Endothelial cell of umbilical vein (primary cell): Measurements from ENCODE around the gene LMTK2. TPM values are rescaled to one million over a fixed set of nuclear protein-coding genes. Genes with fewer than 3 reads are reported as not detected.

Source experiments
- BruUV-seq: library from RNA; stranded (reverse); fragments of 400-500 nt; replicated peaks from 2 replicates; lab custom pipeline; 2021; lab: Mats Ljungman, UMichigan
- CTCF ChIA-PET: fragments of 300-600, 350-600 bp; sonication (Branson Sonifier 250); formaldehyde crosslinking; loops from one replicate; lab custom pipeline; 2021; ENCODE audit warnings: antibody characterized with exemption, inconsistent platforms; lab: Charles Lee
- POLR2A ChIA-PET: fragments of 300-600, 350-600 bp; sonication (Branson Sonifier 250); formaldehyde crosslinking; loops from one replicate; lab custom pipeline; 2021; ENCODE audit warnings: antibody characterized with exemption, inconsistent platforms; lab: Charles Lee
- DNase-seq: peaks from one replicate; pipeline ENCODE4 v3.0.0-alpha.2; 2011; ENCODE audit warnings: low read depth, low spot score
- FAIRE-seq: peaks from 2 replicates; lab custom pipeline; 2011; peaks lifted over from hg19 to GRCh38; lab: Jason Lieb, UNC
- H2AFZ ChIP-seq: 2 replicates; pipeline ENCODE4 v1.6.0; 2012; ENCODE audit warnings: low read depth, low read length, control low read depth, inconsistent platforms
- H3K27ac ChIP-seq: 2 replicates; pipeline ENCODE4 v1.5.1; 2011; ENCODE audit warnings: low read depth, mild to moderate bottlenecking, control low read depth, low read length, moderate library complexity; ENCODE audit not compliant: insufficient read depth
- H3K27me3 ChIP-seq, 2 experiments: 2 replicates each; pipeline versions ENCODE4 v1.6.0 to v1.6.1; 2011; ENCODE audit warnings: low read length in 2 of 2, mixed read lengths in 1 of 2; ENCODE audit not compliant: control insufficient read depth in 2 of 2, insufficient read depth in 2 of 2
- H3K36me3 ChIP-seq, 2 experiments: 2 replicates in 1 of 2; 3 replicates in 1 of 2; pipeline ENCODE4 v1.5.1; 2011; ENCODE audit warnings: low read length in 2 of 2, mild to moderate bottlenecking in 1 of 2, moderate library complexity in 1 of 2; ENCODE audit not compliant: control insufficient read depth in 2 of 2, insufficient read depth in 2 of 2; ENCODE audit errors: extremely low read depth in 1 of 2
- H3K4me1 ChIP-seq: 3 replicates; pipeline ENCODE4 v1.5.1; 2011; ENCODE audit warnings: mild to moderate bottlenecking, low read length; ENCODE audit not compliant: control insufficient read depth, insufficient read depth; ENCODE audit errors: extremely low read depth
- H3K4me2 ChIP-seq: 2 replicates; pipeline ENCODE4 v1.6.1; 2011; ENCODE audit warnings: low read length, control low read depth, mixed read lengths; ENCODE audit not compliant: insufficient read depth
- H3K4me3 ChIP-seq, 3 experiments: fragments of 200-600 bp in 1 of 3; sonication (generic), shearing (Covaris generic) in 1 of 3; replicated peaks in 1 of 3; 2 replicates each; pipeline ENCODE4 v1.5.1; 2011 to 2016; ENCODE audit warnings: control low read depth in 3 of 3, low read length in 3 of 3, mild to moderate bottlenecking in 2 of 3, inconsistent platforms in 1 of 3, low read depth in 1 of 3, moderate library complexity in 1 of 3; ENCODE audit not compliant: insufficient read depth in 1 of 3
- H3K79me2 ChIP-seq: 2 replicates; pipeline ENCODE4 v1.6.0; 2012; ENCODE audit warnings: low read length, inconsistent platforms; ENCODE audit not compliant: control insufficient read depth, insufficient read depth
- H3K9ac ChIP-seq: replicated peaks from 2 replicates; pipeline ENCODE3; 2011; ENCODE audit warnings: low read length, control low read depth; ENCODE audit not compliant: insufficient read depth; ENCODE audit errors: extremely low read depth
- H3K9me1 ChIP-seq: replicated peaks from 3 replicates; pipeline ENCODE4 v1.6.0; 2011; ENCODE audit warnings: mild to moderate bottlenecking, low read length; ENCODE audit not compliant: control insufficient read depth, insufficient read depth; ENCODE audit errors: extremely low read depth
- H3K9me3 ChIP-seq: replicated peaks from 2 replicates; pipeline ENCODE4 v1.5.1; 2012; ENCODE audit warnings: low read length, inconsistent platforms; ENCODE audit not compliant: control insufficient read depth, insufficient read depth
- H4K20me1 ChIP-seq: replicated peaks from 2 replicates; pipeline ENCODE3; 2011; ENCODE audit warnings: mild to moderate bottlenecking, low read length; ENCODE audit not compliant: control insufficient read depth, insufficient read depth; ENCODE audit errors: extremely low read depth
- FOS ChIP-seq: IDR thresholded peaks from 2 replicates; pipeline ENCODE4 v1.6.1; 2011; ENCODE audit warnings: mild to moderate bottlenecking, low read length, moderate library complexity, borderline replicate concordance; ENCODE audit not compliant: insufficient read depth
- GATA2 ChIP-seq: IDR thresholded peaks from 2 replicates; pipeline ENCODE4 v1.7.0; 2011; ENCODE audit warnings: low read depth, mild to moderate bottlenecking, moderate library complexity, mixed read lengths, low read length; ENCODE audit not compliant: insufficient read length, insufficient read depth
- JUN ChIP-seq: IDR thresholded peaks from 2 replicates; pipeline ENCODE4 v1.6.1; 2011; ENCODE audit warnings: borderline replicate concordance, low read depth; ENCODE audit not compliant: insufficient read length, insufficient read depth
- MAX ChIP-seq: IDR thresholded peaks from 2 replicates; pipeline ENCODE4 v1.6.1; 2011; ENCODE audit not compliant: insufficient read depth, insufficient read length
- MYC ChIP-seq: IDR thresholded peaks from one replicate; pipeline ENCODE4 v1.6.1; 2011; ENCODE audit warnings: mild to moderate bottlenecking, low read depth, low read length
- POLR2A ChIP-seq: IDR thresholded peaks from 2 replicates; pipeline ENCODE4 v1.6.1; 2012; ENCODE audit warnings: low read depth, mild to moderate bottlenecking, control low read depth, low read length
- POLR2AphosphoS5 ChIP-seq: IDR thresholded peaks from 2 replicates; pipeline ENCODE4 v1.6.1; 2012; ENCODE audit warnings: low read depth, mild to moderate bottlenecking, control low read depth, low read length, moderate library complexity; ENCODE audit not compliant: insufficient read depth
- dilution Hi-C: fragments of 300-500 bp; cut with MboI; formaldehyde crosslinking; loops from one replicate; pipeline ENCODE4 v1.15.0; 2019; ENCODE audit warnings: low sequenced_read_pairs; ENCODE audit not compliant: extremely low pct_ligation_motif_present
- intact Hi-C: fragments of 100-400 bp; cut with micrococcal nuclease; formaldehyde crosslinking; loops from one replicate; pipeline ENCODE4 v1.10.0; 2022
- polyA plus RNA-seq, 4 experiments: library from polyadenylated mRNA; depleted of rRNA in 3 of 4; stranded (reverse) in 3 of 4; unstranded in 1 of 4; fragments of >200 nt; gene quantifications; 2 replicates each; pipeline versions ENCODE4 v1.2.1 to v1.2.3, GENCODE V29; 2011 to 2012; ENCODE audit warnings: missing spikeins in 1 of 4
- total RNA-seq: library from RNA; stranded (reverse); gene quantifications from 2 replicates; pipeline ENCODE4 v1.2.3, GENCODE V29; 2021

LMTK2 gene
- total and polyA plus RNA-seq, 2 donors (not counting 3 experiments of a cell fraction or from before 2014, with no cell fraction given), result 5.9 to 13.8 TPM

GRCh38 chr7:98213888-98214810, 107.5 kb downstream of the LMTK2 start:
- H3K9me1 ChIP-seq, result no peaks in the 10 kb centered on the region
- intact Hi-C loops, result no loop called here
- no peaks in the 10 kb centered on the region for H3K27me3 ChIP-seq
- CTCF ChIA-PET, result interaction anchor here (1.0 kb wide), 1 partner anchor 193 kb away, joined by 3 read pairs; no protein-coding TSS in a partner anchor
- FAIRE-seq (no peak), DNase-seq (no peak)
- dilution Hi-C loops, result no loop called here
- POLR2A ChIA-PET, result no interaction called here
- peaks cover 2% of the 10 kb centered on the region for H3K4me1 ChIP-seq
- no peaks in the 10 kb centered on the region for H4K20me1 ChIP-seq
- H3K4me2 ChIP-seq, result no peak overlapping the region
- H3K9ac ChIP-seq, result no peak overlapping the region
- no peak overlapping the region for H2AFZ ChIP-seq
- H3K36me3 ChIP-seq, result peaks cover 2 to 15% of the 10 kb centered on the region in 2 experiments
- no peaks in the 10 kb centered on the region for H3K9me3 ChIP-seq
- TF ChIP-seq POLR2AphosphoS5 (no peak), FOS (no peak), JUN (no peak), MYC (no peak), POLR2A (no peak), GATA2 (no peak)
- BruUV-seq, result no TSS peak
- H3K4me3 ChIP-seq, result no peak overlapping the region
- H3K79me2 ChIP-seq, result no peaks in the 10 kb centered on the region
- no peak overlapping the region for H3K27ac ChIP-seq

GRCh38 chr7:98214811-98215321, 108.2 kb downstream of the LMTK2 start:
- CTCF ChIA-PET, result no interaction called here
- Histone ChIP-seq H3K9ac (no peak overlapping the region), H3K4me3 (no peak overlapping the region), H3K4me2 (no peak overlapping the region), H3K27me3 (no peaks in the 10 kb centered on the region), H3K36me3 (peaks cover 2 to 15% of the 10 kb centered on the region in 2 experiments), H3K27ac (no peak overlapping the region), H3K4me1 (peaks cover 2% of the 10 kb centered on the region), H3K79me2 (no peaks in the 10 kb centered on the region), H4K20me1 (no peaks in the 10 kb centered on the region), H3K9me3 (no peaks in the 10 kb centered on the region), H3K9me1 (no peaks in the 10 kb centered on the region), H2AFZ (no peak overlapping the region)
- FAIRE-seq (no peak), DNase-seq (no peak)
- dilution Hi-C loops (no loop called here), intact Hi-C loops (no loop called here)
- BruUV-seq, result no TSS peak
- POLR2A ChIA-PET, result no interaction called here
- no peak for TF ChIP-seq GATA2
- no peak for TF ChIP-seq MAX
